CD14-positive monocyte (primary cell): ENCODE results near the gene MYL11. TPM values are rescaled to one million over a fixed set of nuclear protein-coding genes. Genes with fewer than 3 reads are reported as not detected.

Experiments
- DNase-seq, 3 donors: peaks; one replicate each; pipeline ENCODE4 v3.0.0-alpha.2; 2011 to 2022
- H2AFZ ChIP-seq: 2 replicates; pipeline ENCODE4 v1.6.0; 2012; ENCODE audit warnings: mild to moderate bottlenecking, low read depth, low read length, inconsistent platforms; ENCODE audit not compliant: insufficient read depth, poor library complexity, severe bottlenecking
- H3K27ac ChIP-seq, 2 donors: 1 replicate in 1 of 2; 2 replicates in 1 of 2; pipeline ENCODE4 v1.5.1; 2012 to 2013; ENCODE audit warnings: low read length in 2 of 2, control low read depth in 1 of 2, inconsistent platforms in 1 of 2, low read depth in 1 of 2, mild to moderate bottlenecking in 1 of 2
- H3K27me3 ChIP-seq, 2 donors: one replicate each; pipeline versions ENCODE4 v1.6.0 to v1.6.1; 2011 to 2013; ENCODE audit warnings: low read length in 2 of 2; ENCODE audit not compliant: control insufficient read depth in 2 of 2, insufficient read depth in 2 of 2
- H3K36me3 ChIP-seq, 2 donors: replicated peaks in 1 of 2; 1 replicate in 1 of 2; 2 replicates in 1 of 2; pipeline versions ENCODE4 v1.5.1 to v1.6.1; 2012 to 2013; ENCODE audit warnings: low read length in 2 of 2, control low read depth in 1 of 2, inconsistent platforms in 1 of 2, mild to moderate bottlenecking in 1 of 2; ENCODE audit not compliant: insufficient read depth in 2 of 2, control insufficient read depth in 1 of 2
- H3K4me1 ChIP-seq, 2 donors: 1 replicate in 1 of 2; 2 replicates in 1 of 2; pipeline versions ENCODE4 v1.5.1 to v1.6.1; 2012 to 2013; ENCODE audit warnings: low read length in 2 of 2, control low read depth in 1 of 2, inconsistent platforms in 1 of 2, mild to moderate bottlenecking in 1 of 2, moderate library complexity in 1 of 2; ENCODE audit not compliant: insufficient read depth in 2 of 2, control insufficient read depth in 1 of 2
- H3K4me2 ChIP-seq: replicated peaks from 2 replicates; pipeline ENCODE3; 2012; ENCODE audit warnings: low read length, moderate library complexity, mild to moderate bottlenecking; ENCODE audit not compliant: poor library complexity, severe bottlenecking; ENCODE audit errors: extremely low read depth
- H3K4me3 ChIP-seq, 3 experiments: fragments of 200-600 bp in 1 of 3; sonication (generic) in 1 of 3; replicated peaks in 1 of 3; 1 replicate in 2 of 3; 2 replicates in 1 of 3; pipeline ENCODE4 v1.5.1; 2011 to 2013; ENCODE audit warnings: low read length in 3 of 3, mild to moderate bottlenecking in 3 of 3, control low read depth in 2 of 3, low read depth in 2 of 3, inconsistent platforms in 1 of 3, moderate library complexity in 1 of 3
- H3K79me2 ChIP-seq: 2 replicates; pipeline ENCODE4 v1.6.0; 2012; ENCODE audit warnings: mild to moderate bottlenecking, control low read depth, inconsistent platforms, low read length, moderate library complexity; ENCODE audit not compliant: insufficient read depth
- H3K9ac ChIP-seq: 2 replicates; pipeline ENCODE4 v1.6.0; 2017; ENCODE audit warnings: low read length, mild to moderate bottlenecking; ENCODE audit not compliant: insufficient read depth, poor library complexity, severe bottlenecking
- H3K9me3 ChIP-seq, 2 donors: replicated peaks in 1 of 2; 1 replicate in 1 of 2; 2 replicates in 1 of 2; pipeline versions ENCODE4 v1.5.1 to v1.6.1; 2012 to 2013; ENCODE audit warnings: low read length in 2 of 2, control low read depth in 1 of 2; ENCODE audit not compliant: control insufficient read depth in 1 of 2, insufficient read depth in 1 of 2
- H4K20me1 ChIP-seq: 2 replicates; pipeline ENCODE4 v1.6.0; 2012; ENCODE audit warnings: mild to moderate bottlenecking, low read length, control low read depth, moderate library complexity; ENCODE audit not compliant: insufficient read depth
- H3K27ac Mint-ChIP-seq, 7 donors: one replicate each; pipeline ENCODE4 v1.8.0; 2020; ENCODE audit warnings: mild to moderate bottlenecking in 7 of 7, mixed read lengths in 7 of 7, moderate library complexity in 6 of 7, inconsistent platforms in 2 of 7
- H3K27me3 Mint-ChIP-seq, 3 donors: one replicate each; pipeline ENCODE4 v1.8.0; 2021 to 2022; ENCODE audit warnings: low read depth in 3 of 3, mild to moderate bottlenecking in 3 of 3, mixed read lengths in 3 of 3, moderate library complexity in 3 of 3, inconsistent platforms in 1 of 3
- H3K36me3 Mint-ChIP-seq, 2 donors: one replicate each; pipeline ENCODE4 v1.8.0; 2020; ENCODE audit warnings: mixed read lengths in 2 of 2, inconsistent platforms in 1 of 2, mild to moderate bottlenecking in 1 of 2
- H3K4me1 Mint-ChIP-seq: one replicate; pipeline ENCODE4 v1.8.0; 2020; ENCODE audit warnings: mild to moderate bottlenecking, mixed read lengths
- H3K4me3 Mint-ChIP-seq, 2 donors: one replicate each; pipeline ENCODE4 v1.8.0; 2020; ENCODE audit warnings: mild to moderate bottlenecking in 2 of 2, mixed read lengths in 2 of 2, moderate library complexity in 1 of 2
- H3K9me3 Mint-ChIP-seq, 7 donors: one replicate each; pipeline ENCODE4 v1.8.0; 2020 to 2022; ENCODE audit warnings: mixed read lengths in 7 of 7, mild to moderate bottlenecking in 6 of 7, moderate library complexity in 6 of 7, inconsistent platforms in 2 of 7
- WGBS: methylation state at CpG from one replicate; pipeline ENCODE4 v1.1.5; 2013; ENCODE audit warnings: missing lambda C conversion rate; ENCODE audit not compliant: insufficient coverage; 5-methylcytosine and 5-hydroxymethylcytosine counted together
- intact Hi-C, 2 donors: fragments of 100-400 bp; cut with micrococcal nuclease; formaldehyde crosslinking; loops; one replicate each; pipeline versions ENCODE4 v1.15.0 to v1.15.1; 2023
- polyA plus RNA-seq, 3 donors: library from polyadenylated mRNA; depleted of rRNA in 1 of 3; unstranded in 2 of 3; stranded (reverse) in 1 of 3; fragments of 300-500 nt in 2 of 3; fragments of >200 nt in 1 of 3; fragmentation: Illumina TruSeq in 2 of 3; gene quantifications; 1 replicate in 2 of 3; 2 replicates in 1 of 3; pipeline ENCODE4 v1.2.3, GENCODE V29; 2012 to 2021
- TF ChIP-seq, protein P1 (sequence below): fragments of 200-600 bp; IDR thresholded peaks from one replicate; pipeline ENCODE4 v1.8.0; 2022; ENCODE audit warnings: antibody characterized with exemption, mild to moderate bottlenecking

The MYL11 gene
- polyA plus RNA-seq, 3 donors = 1.6 to 1.9 TPM; not detected in 1

DNA sequence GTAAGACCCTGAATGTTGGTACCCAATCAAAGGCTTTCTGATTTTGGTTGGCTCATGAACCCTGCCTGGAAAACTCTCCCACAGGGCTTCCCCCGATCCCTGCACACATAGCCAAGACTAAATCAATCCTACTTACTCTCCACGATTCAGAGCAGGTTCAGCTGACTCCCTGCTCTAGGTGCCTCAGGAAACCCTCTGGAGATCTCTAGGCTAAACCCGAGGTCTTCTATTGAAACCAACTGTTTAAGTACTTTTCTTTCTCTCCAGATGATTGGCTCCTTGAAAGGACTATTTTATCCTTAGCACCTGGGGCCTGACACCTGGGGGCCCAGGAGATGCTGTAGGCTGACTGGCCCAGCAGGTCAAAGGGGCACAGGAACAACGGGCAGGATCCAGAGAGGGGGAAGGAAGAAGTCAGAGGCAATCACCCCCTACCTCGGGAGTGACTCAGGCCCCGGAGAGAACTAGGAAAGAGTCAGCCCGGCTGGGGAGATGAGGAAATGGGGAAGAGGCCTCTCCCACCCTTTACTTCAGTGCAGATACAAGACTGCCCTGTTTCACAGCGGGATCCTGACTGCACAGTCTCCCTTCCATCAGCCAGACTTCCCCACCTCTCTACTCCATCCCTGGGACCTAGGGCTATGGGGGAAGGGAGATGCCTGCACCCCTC lies 6.3 kb upstream of the MYL11 start:
- Histone ChIP-seq H4K20me1 (peaks cover 58% of the 10 kb centered on the region), H3K27ac (peak overlapping the region; percentile 68 to 86), H3K27me3 (no peaks in the 10 kb centered on the region), H3K9me3 (no peaks in the 10 kb centered on the region), H3K4me2 (peak overlapping the region; percentile 100), H3K4me1 (peaks cover 27 to 40% of the 10 kb centered on the region in 2 donors), H3K36me3 (peaks cover 25 to 41% of the 10 kb centered on the region in 2 donors), H3K4me3 (peak overlapping the region; percentile 57 to 96 (median 60)), H3K79me2 (peaks cover 68% of the 10 kb centered on the region), H2AFZ (no peak overlapping the region), H3K9ac (peak overlapping the region; percentile 88)
- Mint-ChIP-seq H3K27me3 (peaks cover 0 to 6% (median 0%) of the 10 kb centered on the region in 3 donors), H3K4me1 (peaks cover 43% of the 10 kb centered on the region), H3K36me3 (peaks cover 28 to 39% of the 10 kb centered on the region in 2 donors), H3K4me3 (peak overlapping the region; percentile 92 to 97), H3K9me3 (peaks cover 0 to 6% (median 0%) of the 10 kb centered on the region in 7 donors), H3K27ac (peak overlapping the region; percentile 86 to 97 (median 94))
- WGBS = 100% methylated on average over 1 of the region's 8 CpGs
- peak; percentile 70 to 89 (median 85) for DNase-seq
- TF ChIP-seq, protein P1, sequence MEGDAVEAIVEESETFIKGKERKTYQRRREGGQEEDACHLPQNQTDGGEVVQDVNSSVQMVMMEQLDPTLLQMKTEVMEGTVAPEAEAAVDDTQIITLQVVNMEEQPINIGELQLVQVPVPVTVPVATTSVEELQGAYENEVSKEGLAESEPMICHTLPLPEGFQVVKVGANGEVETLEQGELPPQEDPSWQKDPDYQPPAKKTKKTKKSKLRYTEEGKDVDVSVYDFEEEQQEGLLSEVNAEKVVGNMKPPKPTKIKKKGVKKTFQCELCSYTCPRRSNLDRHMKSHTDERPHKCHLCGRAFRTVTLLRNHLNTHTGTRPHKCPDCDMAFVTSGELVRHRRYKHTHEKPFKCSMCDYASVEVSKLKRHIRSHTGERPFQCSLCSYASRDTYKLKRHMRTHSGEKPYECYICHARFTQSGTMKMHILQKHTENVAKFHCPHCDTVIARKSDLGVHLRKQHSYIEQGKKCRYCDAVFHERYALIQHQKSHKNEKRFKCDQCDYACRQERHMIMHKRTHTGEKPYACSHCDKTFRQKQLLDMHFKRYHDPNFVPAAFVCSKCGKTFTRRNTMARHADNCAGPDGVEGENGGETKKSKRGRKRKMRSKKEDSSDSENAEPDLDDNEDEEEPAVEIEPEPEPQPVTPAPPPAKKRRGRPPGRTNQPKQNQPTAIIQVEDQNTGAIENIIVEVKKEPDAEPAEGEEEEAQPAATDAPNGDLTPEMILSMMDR = no peak
- intact Hi-C loops = no loop called here

DNA sequence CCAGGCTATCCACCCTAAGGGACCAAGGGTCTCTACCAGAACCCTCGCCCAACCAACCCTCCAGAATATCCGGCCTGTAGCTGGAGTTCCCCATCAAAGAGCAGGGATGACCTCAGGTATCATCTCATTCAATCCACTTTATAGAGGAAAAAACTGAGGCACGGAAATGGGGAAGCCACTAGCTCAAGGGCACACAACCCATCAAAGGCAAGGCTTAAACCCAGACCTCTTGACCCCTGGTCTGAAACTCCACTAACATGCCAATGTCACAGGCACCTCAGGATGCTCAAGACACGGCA lies 5.9 kb upstream of the MYL11 start:
- Mint-ChIP-seq H3K36me3 (peaks cover 23 to 34% of the 10 kb centered on the region in 2 donors), H3K27ac (peak overlapping the region; percentile 86 to 97 (median 94)), H3K4me1 (peaks cover 43% of the 10 kb centered on the region), H3K27me3 (peaks cover 0 to 6% (median 0%) of the 10 kb centered on the region in 3 donors), H3K4me3 (peak overlapping the region; percentile 92 to 97), H3K9me3 (peaks cover 0 to 6% (median 0%) of the 10 kb centered on the region in 7 donors)
- H3K79me2 ChIP-seq = peaks cover 63% of the 10 kb centered on the region
- H3K27me3 ChIP-seq = no peaks in the 10 kb centered on the region
- H3K4me2 ChIP-seq = peak overlapping the region; percentile 100
- no peak overlapping the region for H2AFZ ChIP-seq
- intact Hi-C loops = no loop called here
- peak overlapping the region; percentile 57 to 96 (median 60) for H3K4me3 ChIP-seq
- H4K20me1 ChIP-seq = peaks cover 54% of the 10 kb centered on the region
- H3K36me3 ChIP-seq = peaks cover 22 to 36% of the 10 kb centered on the region in 2 donors
- H3K9ac ChIP-seq = peak overlapping the region; percentile 88
- TF ChIP-seq, protein P1 = no peak
- DNase-seq = peak in 1 of 3 donors; percentile 51
- H3K9me3 ChIP-seq = no peaks in the 10 kb centered on the region
- H3K27ac ChIP-seq = peak overlapping the region; percentile 68 to 86
- peaks cover 27 to 40% of the 10 kb centered on the region in 2 donors for H3K4me1 ChIP-seq
- 6% methylated on average over 2 of the region's 4 CpGs for WGBS
